GM12878 (cell line): ENCODE data around the gene CFAP54. TPM values are rescaled to one million over a fixed set of nuclear protein-coding genes. Genes with fewer than 3 reads are reported as not detected.

ENCODE experiments used
- ATAC-seq: fragments of 200-7000 bp; cut with Tn5 transposase; 3 replicates; pipeline ENCODE4 v1.9.1; 2020; ENCODE audit warnings: mild to moderate bottlenecking, moderate library complexity
- BruUV-seq: library from RNA; stranded (reverse); fragments of 400-500 nt; replicated peaks from 2 replicates; lab custom pipeline; 2021; lab: Mats Ljungman, UMichigan
- CTCF ChIA-PET: fragments of 300-600 bp; sonication (Branson Sonifier 250); formaldehyde crosslinking; extraction: SDS; loops from one replicate; lab custom pipeline; 2021; ENCODE audit warnings: inconsistent platforms; lab: Yijun Ruan, JAX
- POLR2A ChIA-PET: fragments of 350-600 bp; formaldehyde crosslinking; extraction: SDS; loops from one replicate; lab custom pipeline; 2021; ENCODE audit warnings: inconsistent platforms; lab: Charles Lee
- RAD21 ChIA-PET: fragments of 300-600 bp; sonication (Branson Sonifier 250); formaldehyde crosslinking; loops from one replicate; lab custom pipeline; 2023; ENCODE audit warnings: antibody characterized with exemption; ENCODE audit not compliant: unreplicated experiment; lab: Charles Lee
- SMC1A ChIA-PET: fragments of 300-600 bp; sonication (Branson Sonifier 250); formaldehyde crosslinking; loops from one replicate; lab custom pipeline; 2023; ENCODE audit not compliant: unreplicated experiment, uncharacterized antibody; lab: Charles Lee
- DNase-seq: peaks from one replicate; pipeline ENCODE4 v3.0.0-alpha.2; 2011; ENCODE audit warnings: low read depth, low spot score
- FAIRE-seq: peaks from 3 replicates; lab custom pipeline; 2011; peaks lifted over from hg19 to GRCh38; lab: Jason Lieb, UNC
- H2AFZ ChIP-seq: 2 replicates; pipeline ENCODE4 v1.6.0; 2011; ENCODE audit warnings: low read depth, low read length, control low read depth; ENCODE audit not compliant: control insufficient read depth
- H3K27ac ChIP-seq: 2 replicates; pipeline ENCODE4 v1.5.1; 2011; ENCODE audit warnings: control low read depth; ENCODE audit not compliant: control insufficient read depth, insufficient read depth
- H3K27me3 ChIP-seq, 2 experiments: replicated peaks in 1 of 2; 2 replicates each; pipeline versions ENCODE4 v1.6.0 to v1.6.1; 2011; ENCODE audit warnings: low read length in 1 of 2; ENCODE audit not compliant: control insufficient read depth in 2 of 2, insufficient read depth in 2 of 2
- H3K36me3 ChIP-seq, 2 experiments: 2 replicates each; pipeline ENCODE4 v1.5.1; 2011; ENCODE audit warnings: low read length in 1 of 2; ENCODE audit not compliant: control insufficient read depth in 2 of 2, insufficient read depth in 2 of 2
- H3K4me1 ChIP-seq: 2 replicates; pipeline ENCODE4 v1.6.1; 2011; ENCODE audit warnings: mild to moderate bottlenecking, low read length, moderate library complexity, mixed read lengths; ENCODE audit not compliant: control insufficient read depth, insufficient read depth
- H3K4me2 ChIP-seq: 2 replicates; pipeline ENCODE4 v1.6.0; 2011; ENCODE audit warnings: control low read depth; ENCODE audit not compliant: control insufficient read depth, insufficient read depth
- H3K4me3 ChIP-seq: fragments of 200-600 bp; sonication (generic); 2 replicates; pipeline ENCODE4 v1.5.1; 2016
- H3K79me2 ChIP-seq: 2 replicates; pipeline ENCODE4 v1.6.0; 2011; ENCODE audit warnings: low read length; ENCODE audit not compliant: control insufficient read depth, insufficient read depth
- H3K9ac ChIP-seq: 2 replicates; pipeline ENCODE4 v1.8.0; 2011; ENCODE audit warnings: low read length, control low read depth, mixed read lengths; ENCODE audit not compliant: control insufficient read depth, insufficient read depth
- H3K9me3 ChIP-seq: replicated peaks from 3 replicates; pipeline ENCODE4 v1.5.1; 2011; ENCODE audit warnings: mild to moderate bottlenecking, low read length; ENCODE audit not compliant: control insufficient read depth, insufficient read depth
- H4K20me1 ChIP-seq: 2 replicates; pipeline ENCODE4 v1.6.0; 2011; ENCODE audit not compliant: control insufficient read depth, insufficient read depth
- BACH1 ChIP-seq: fragments of 450-650 bp; IDR thresholded peaks from 2 replicates; pipeline ENCODE4 v1.6.1; 2017; ENCODE audit warnings: mild to moderate bottlenecking, borderline replicate concordance
- MEF2B ChIP-seq: fragments of 450-650 bp; IDR thresholded peaks from 2 replicates; pipeline ENCODE4 v1.6.1; 2018; ENCODE audit warnings: mild to moderate bottlenecking, moderate library complexity; ENCODE audit not compliant: partially characterized antibody, poor library complexity, severe bottlenecking
- STAT3 ChIP-seq: IDR thresholded peaks from 2 replicates; pipeline ENCODE4 v1.6.1; 2011; ENCODE audit warnings: low read depth, low read length, improper control_type of control experiment
- TARDBP ChIP-seq: IDR thresholded peaks from 2 replicates; pipeline ENCODE4 v1.6.1; 2016; ENCODE audit warnings: borderline replicate concordance
- WGBS: methylation state at CpG from one replicate; pipeline ENCODE4 v1.1.6; 2016; ENCODE audit warnings: low lambda C conversion rate; ENCODE audit not compliant: insufficient replicate concordance, insufficient coverage; ENCODE audit errors: missing lambda C conversion rate; 5-methylcytosine and 5-hydroxymethylcytosine counted together
- in situ Hi-C: fragments of 300-500 bp; cut with MboI; formaldehyde crosslinking; loops from 9 replicates; pipeline ENCODE4 v1.14.3; 2018; ENCODE audit warnings: mixed read lengths
- intact Hi-C: fragments of 100-400 bp; cut with micrococcal nuclease; formaldehyde crosslinking; loops from one replicate; pipeline ENCODE4 v1.14.2; 2022; ENCODE audit not compliant: unreplicated experiment
- polyA plus RNA-seq, 11 experiments: library from polyadenylated mRNA; depleted of rRNA in 4 of 11; unstranded in 6 of 11; stranded (reverse) in 5 of 11; fragments of >200 nt; fragmentation: Nextera tagmentation in 4 of 11; fragmentation: Illumina TruSeq in 1 of 11; extraction: Ambion mirVana in 4 of 11; extraction: Trizol in 1 of 11; gene quantifications; 1 replicate in 1 of 11; 2 replicates in 10 of 11; pipeline versions ENCODE4 v1.2.1 to v1.2.3, GENCODE V29; 2011 to 2016; ENCODE audit warnings: inconsistent platforms in 2 of 11, missing spikeins in 2 of 11, low read depth in 1 of 11
- total RNA-seq, 4 experiments: library from RNA; depleted of rRNA in 3 of 4; stranded (reverse); fragments of >200 nt in 3 of 4; fragmentation: Illumina TruSeq in 1 of 4; extraction: Trizol in 1 of 4; gene quantifications; 2 replicates each; pipeline versions ENCODE4 v1.2.1 to v1.2.3, GENCODE V29; 2013 to 2021
- TF ChIP-seq, protein P1 (sequence below): fragments of 450-650 bp; formaldehyde crosslinking; IDR thresholded peaks from 2 replicates; pipeline ENCODE4 v1.4.0; 2020; ENCODE audit warnings: mild to moderate bottlenecking, moderate library complexity
- TF ChIP-seq, protein P2 (sequence below): IDR thresholded peaks from 2 replicates; pipeline ENCODE4 v1.6.1; 2011; ENCODE audit warnings: borderline replicate concordance, low read depth, mild to moderate bottlenecking, moderate library complexity, mixed read lengths, low read length; ENCODE audit not compliant: insufficient read depth; ENCODE audit errors: extremely low read length
- TF ChIP-seq, protein P3 (sequence below): fragments of 150-350 bp; IDR thresholded peaks from 2 replicates; pipeline ENCODE4 v1.6.1; 2014; ENCODE audit warnings: mild to moderate bottlenecking, low read depth, low read length

CFAP54 gene
- total and polyA plus RNA-seq, 10 of the 15 experiments (the other 5 are each of a cell fraction or from before 2014, with no cell fraction given), result 0.19 to 1.5 (median 0.56) TPM

DNA sequence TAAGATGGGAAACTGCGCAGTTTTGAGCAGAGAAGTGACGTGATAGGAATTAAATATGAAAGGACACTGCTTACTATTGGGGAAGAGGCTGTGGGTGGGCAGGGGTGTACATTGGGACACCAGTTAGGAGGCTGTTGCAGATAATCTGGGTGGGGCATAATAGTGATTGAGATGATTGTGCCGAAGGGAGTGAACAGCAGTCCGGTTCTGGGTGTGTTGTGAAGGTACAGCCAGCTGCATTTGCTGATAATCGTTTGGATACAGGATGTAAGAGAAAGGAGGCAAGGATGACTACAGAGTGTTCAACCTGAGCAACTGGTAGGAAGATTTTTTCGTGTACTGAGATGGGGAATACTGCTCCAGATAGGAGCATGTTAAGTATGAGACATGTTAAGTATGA lies 212.5 kb downstream of the CFAP54 start:
- Histone ChIP-seq H3K27ac (no peak overlapping the region), H4K20me1 (no peaks in the 10 kb centered on the region), H3K4me1 (no peaks in the 10 kb centered on the region), H3K4me3 (no peak overlapping the region), H3K27me3 (no peaks in the 10 kb centered on the region), H3K9ac (no peak overlapping the region), H3K9me3 (no peaks in the 10 kb centered on the region; the same call in 2 of the 3 replicates), H3K4me2 (no peak overlapping the region), H3K79me2 (no peaks in the 10 kb centered on the region), H2AFZ (no peak overlapping the region), H3K36me3 (no peaks in the 10 kb centered on the region)
- no peak for ATAC-seq
- 44% methylated on average over 6 of the region's 6 CpGs for WGBS
- no peak for DNase-seq
- ChIA-PET CTCF (interaction anchor here (0.6 to 1.4 kb wide), 3 partner anchors 8 to 253 kb away, joined by 3 read pairs; no protein-coding TSS in a partner anchor), RAD21 (no interaction called here), SMC1A (interaction anchor here (1.3 kb wide), 2 partner anchors 16 to 287 kb away, joined by 3 read pairs; no protein-coding TSS in a partner anchor), POLR2A (no interaction called here)
- no peak for FAIRE-seq
- no peak for TF ChIP-seq BACH1
- TF ChIP-seq, protein P1, sequence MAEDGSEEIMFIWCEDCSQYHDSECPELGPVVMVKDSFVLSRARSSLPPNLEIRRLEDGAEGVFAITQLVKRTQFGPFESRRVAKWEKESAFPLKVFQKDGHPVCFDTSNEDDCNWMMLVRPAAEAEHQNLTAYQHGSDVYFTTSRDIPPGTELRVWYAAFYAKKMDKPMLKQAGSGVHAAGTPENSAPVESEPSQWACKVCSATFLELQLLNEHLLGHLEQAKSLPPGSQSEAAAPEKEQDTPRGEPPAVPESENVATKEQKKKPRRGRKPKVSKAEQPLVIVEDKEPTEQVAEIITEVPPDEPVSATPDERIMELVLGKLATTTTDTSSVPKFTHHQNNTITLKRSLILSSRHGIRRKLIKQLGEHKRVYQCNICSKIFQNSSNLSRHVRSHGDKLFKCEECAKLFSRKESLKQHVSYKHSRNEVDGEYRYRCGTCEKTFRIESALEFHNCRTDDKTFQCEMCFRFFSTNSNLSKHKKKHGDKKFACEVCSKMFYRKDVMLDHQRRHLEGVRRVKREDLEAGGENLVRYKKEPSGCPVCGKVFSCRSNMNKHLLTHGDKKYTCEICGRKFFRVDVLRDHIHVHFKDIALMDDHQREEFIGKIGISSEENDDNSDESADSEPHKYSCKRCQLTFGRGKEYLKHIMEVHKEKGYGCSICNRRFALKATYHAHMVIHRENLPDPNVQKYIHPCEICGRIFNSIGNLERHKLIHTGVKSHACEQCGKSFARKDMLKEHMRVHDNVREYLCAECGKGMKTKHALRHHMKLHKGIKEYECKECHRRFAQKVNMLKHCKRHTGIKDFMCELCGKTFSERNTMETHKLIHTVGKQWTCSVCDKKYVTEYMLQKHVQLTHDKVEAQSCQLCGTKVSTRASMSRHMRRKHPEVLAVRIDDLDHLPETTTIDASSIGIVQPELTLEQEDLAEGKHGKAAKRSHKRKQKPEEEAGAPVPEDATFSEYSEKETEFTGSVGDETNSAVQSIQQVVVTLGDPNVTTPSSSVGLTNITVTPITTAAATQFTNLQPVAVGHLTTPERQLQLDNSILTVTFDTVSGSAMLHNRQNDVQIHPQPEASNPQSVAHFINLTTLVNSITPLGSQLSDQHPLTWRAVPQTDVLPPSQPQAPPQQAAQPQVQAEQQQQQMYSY, result no peak
- TF ChIP-seq, protein P2, sequence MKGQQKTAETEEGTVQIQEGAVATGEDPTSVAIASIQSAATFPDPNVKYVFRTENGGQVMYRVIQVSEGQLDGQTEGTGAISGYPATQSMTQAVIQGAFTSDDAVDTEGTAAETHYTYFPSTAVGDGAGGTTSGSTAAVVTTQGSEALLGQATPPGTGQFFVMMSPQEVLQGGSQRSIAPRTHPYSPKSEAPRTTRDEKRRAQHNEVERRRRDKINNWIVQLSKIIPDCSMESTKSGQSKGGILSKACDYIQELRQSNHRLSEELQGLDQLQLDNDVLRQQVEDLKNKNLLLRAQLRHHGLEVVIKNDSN, result no peak
- TF ChIP-seq, protein P3, sequence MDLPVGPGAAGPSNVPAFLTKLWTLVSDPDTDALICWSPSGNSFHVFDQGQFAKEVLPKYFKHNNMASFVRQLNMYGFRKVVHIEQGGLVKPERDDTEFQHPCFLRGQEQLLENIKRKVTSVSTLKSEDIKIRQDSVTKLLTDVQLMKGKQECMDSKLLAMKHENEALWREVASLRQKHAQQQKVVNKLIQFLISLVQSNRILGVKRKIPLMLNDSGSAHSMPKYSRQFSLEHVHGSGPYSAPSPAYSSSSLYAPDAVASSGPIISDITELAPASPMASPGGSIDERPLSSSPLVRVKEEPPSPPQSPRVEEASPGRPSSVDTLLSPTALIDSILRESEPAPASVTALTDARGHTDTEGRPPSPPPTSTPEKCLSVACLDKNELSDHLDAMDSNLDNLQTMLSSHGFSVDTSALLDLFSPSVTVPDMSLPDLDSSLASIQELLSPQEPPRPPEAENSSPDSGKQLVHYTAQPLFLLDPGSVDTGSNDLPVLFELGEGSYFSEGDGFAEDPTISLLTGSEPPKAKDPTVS, result no peak
- TF ChIP-seq MEF2B, result no peak
- no peak for TF ChIP-seq TARDBP
- TF ChIP-seq STAT3, result no peak
- intact Hi-C loops (no loop called here), in situ Hi-C loops (no loop called here)
- no TSS peak for BruUV-seq
